Activated CD8-positive, alpha-beta T cell treated with anti-CD3 and anti-CD28 coated beads for 36 hours (primary cell): ENCODE data around the gene DAAM1. TPM values are rescaled to one million over a fixed set of nuclear protein-coding genes. Genes with fewer than 3 reads are reported as not detected.

ENCODE experiments used
- ATAC-seq: fragments of 200-7000 bp; cut with Tn5 transposase; one replicate; pipeline ENCODE4 v1.10.0; 2021; ENCODE audit warnings: mild to moderate bottlenecking, moderate library complexity
- CTCF ChIA-PET: fragments of 350-600 bp; sonication (Branson Sonifier 250); formaldehyde crosslinking; loops from one replicate; lab custom pipeline; 2021; ENCODE audit warnings: antibody characterized with exemption; lab: Charles Lee
- POLR2A ChIA-PET: fragments of 350-600 bp; sonication (Branson Sonifier 250); formaldehyde crosslinking; loops from one replicate; lab custom pipeline; 2021; ENCODE audit warnings: antibody characterized with exemption; lab: Charles Lee
- DNase-seq: peaks from one replicate; pipeline ENCODE4 v3.0.0-alpha.2; 2020
- H3K27ac Mint-ChIP-seq: one replicate; pipeline ENCODE4 v1.8.0; 2021; ENCODE audit warnings: mild to moderate bottlenecking, mixed read lengths
- H3K27me3 Mint-ChIP-seq: one replicate; pipeline ENCODE4 v1.8.0; 2021; ENCODE audit warnings: mixed read lengths
- H3K36me3 Mint-ChIP-seq: one replicate; pipeline ENCODE4 v1.8.0; 2021; ENCODE audit warnings: low read depth, mixed read lengths
- H3K4me1 Mint-ChIP-seq: one replicate; pipeline ENCODE4 v1.8.0; 2021; ENCODE audit warnings: low read depth, mixed read lengths
- H3K4me3 Mint-ChIP-seq: one replicate; pipeline ENCODE4 v1.8.0; 2021; ENCODE audit warnings: mild to moderate bottlenecking, moderate library complexity, mixed read lengths
- H3K9me3 Mint-ChIP-seq: one replicate; pipeline ENCODE4 v1.8.0; 2021; ENCODE audit warnings: mixed read lengths
- CTCF ChIP-seq: fragments of 200-600 bp; IDR thresholded peaks from one replicate; pipeline ENCODE4 v1.8.0; 2022; ENCODE audit warnings: antibody characterized with exemption, mild to moderate bottlenecking
- intact Hi-C: fragments of 100-400 bp; cut with micrococcal nuclease; formaldehyde crosslinking; loops from one replicate; pipeline ENCODE4 v1.10.0; 2022
- total RNA-seq, 2 experiments: library from RNA; stranded (reverse); gene quantifications; one replicate each; pipeline ENCODE4 v1.2.3, GENCODE V29; 2021

Gene DAAM1
- total RNA-seq, 2 experiments from 2014 or later = 7.2 to 9.9 TPM

- Mint-ChIP-seq H3K9me3 (no peaks in the 10 kb centered on the region), H3K27ac (no peak overlapping the region), H3K4me1 (no peaks in the 10 kb centered on the region), H3K4me3 (no peak overlapping the region), H3K27me3 (peaks cover 2% of the 10 kb centered on the region), H3K36me3 (no peaks in the 10 kb centered on the region)
- DNase-seq (no peak), ATAC-seq (no peak)
- ChIA-PET CTCF (interaction anchor here (1.1 kb wide), 1 partner anchor 25 kb away, joined by 4 read pairs; no protein-coding TSS in a partner anchor), POLR2A (no interaction called here)
- TF ChIP-seq CTCF = no peak
- intact Hi-C loops = no loop called here
Measured at GRCh38 chr14:59377991-59378601, 189.6 kb downstream of the DAAM1 start.

DNA sequence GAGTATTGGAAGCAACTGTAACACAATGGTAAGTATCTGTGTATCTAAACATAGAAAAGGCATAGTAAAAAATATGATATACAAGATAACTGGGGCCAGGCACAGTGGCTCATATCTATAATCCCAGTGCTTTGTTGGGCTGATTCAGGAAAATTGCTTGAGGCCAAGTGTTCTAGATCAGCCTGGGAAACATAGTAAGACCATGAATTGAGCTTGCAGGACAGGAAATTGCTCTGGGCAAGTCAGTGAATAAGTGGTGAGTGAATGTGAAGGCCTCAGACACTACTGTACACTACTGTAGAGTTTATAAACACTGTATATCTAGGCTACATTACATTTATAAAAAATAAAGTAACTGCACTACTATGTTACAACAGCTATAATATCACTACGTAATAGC lies 201.5 kb downstream of the DAAM1 start:
- ChIA-PET CTCF (no interaction called here), POLR2A (no interaction called here)
- no peak overlapping the region for H3K4me3 Mint-ChIP-seq
- no peak for TF ChIP-seq CTCF
- H3K4me1 Mint-ChIP-seq = no peaks in the 10 kb centered on the region
- intact Hi-C loops = no loop called here
- no peak for DNase-seq
- no peaks in the 10 kb centered on the region for H3K36me3 Mint-ChIP-seq
- ATAC-seq = no peak
- peaks cover 1% of the 10 kb centered on the region for H3K27me3 Mint-ChIP-seq
- no peak overlapping the region for H3K27ac Mint-ChIP-seq
- H3K9me3 Mint-ChIP-seq = peaks cover 9% of the 10 kb centered on the region

DNA sequence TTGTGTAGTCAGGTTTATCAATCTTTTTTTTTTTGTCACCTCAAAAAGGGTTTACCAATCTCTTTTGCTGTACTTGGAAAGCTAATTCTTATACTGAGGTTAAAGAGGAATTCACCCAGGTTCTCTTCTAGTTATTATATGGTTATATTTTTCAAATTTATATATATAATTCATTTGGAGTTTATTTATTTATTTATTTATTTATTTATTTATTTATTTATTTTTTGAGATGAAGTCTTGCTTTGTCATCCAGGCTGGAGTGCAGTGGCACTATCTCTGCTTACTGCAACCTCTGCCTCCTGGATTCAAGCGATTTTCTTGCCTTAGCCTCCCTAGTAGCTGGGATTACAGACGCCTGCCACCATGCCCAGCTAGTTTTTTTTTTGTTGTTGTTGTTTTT lies 202.9 kb downstream of the DAAM1 start:
- TF ChIP-seq CTCF = no peak
- CTCF ChIA-PET = no interaction called here
- no peak overlapping the region for H3K4me3 Mint-ChIP-seq
- no peak for DNase-seq
- H3K27me3 Mint-ChIP-seq = peaks cover 1% of the 10 kb centered on the region
- POLR2A ChIA-PET = no interaction called here
- no peaks in the 10 kb centered on the region for H3K36me3 Mint-ChIP-seq
- H3K27ac Mint-ChIP-seq = no peak overlapping the region
- no peak for ATAC-seq
- intact Hi-C loops = no loop called here
- no peaks in the 10 kb centered on the region for H3K4me1 Mint-ChIP-seq
- H3K9me3 Mint-ChIP-seq = peaks cover 3% of the 10 kb centered on the region

- Mint-ChIP-seq H3K4me1 (peaks cover 10% of the 10 kb centered on the region), H3K4me3 (no peak overlapping the region), H3K27ac (no peak overlapping the region), H3K27me3 (peaks cover 4% of the 10 kb centered on the region), H3K36me3 (no peaks in the 10 kb centered on the region), H3K9me3 (no peaks in the 10 kb centered on the region)
- no peak for TF ChIP-seq CTCF
- ChIA-PET POLR2A (no interaction called here), CTCF (no interaction called here)
- ATAC-seq = no peak
- DNase-seq = no peak
- intact Hi-C loops = no loop called here
Measured at GRCh38 chr14:59394268-59394667, 205.8 kb downstream of the DAAM1 start.

DNA sequence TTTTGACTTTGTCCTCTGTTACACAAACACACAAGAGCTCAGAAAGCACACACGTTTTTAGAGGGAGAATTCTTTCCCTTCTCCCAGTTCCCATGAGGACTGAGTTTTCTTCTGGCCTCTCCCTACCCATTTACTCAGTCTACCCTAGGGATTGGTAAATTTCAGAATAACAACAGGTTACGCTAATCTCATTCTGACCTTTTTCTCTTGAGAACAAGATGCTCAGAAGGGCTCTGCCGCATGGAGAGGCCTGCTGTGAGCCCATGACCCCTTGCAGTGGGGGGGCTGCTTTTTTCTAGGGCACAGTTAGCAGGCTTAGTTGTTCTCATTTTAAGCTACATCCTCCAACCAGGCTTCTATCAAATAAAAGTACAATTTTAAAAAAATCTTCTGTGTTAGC lies 207.2 kb downstream of the DAAM1 start:
- no peak for TF ChIP-seq CTCF
- ATAC-seq (no peak), DNase-seq (no peak)
- Mint-ChIP-seq H3K27me3 (peaks cover 4% of the 10 kb centered on the region), H3K27ac (no peak overlapping the region), H3K4me3 (no peak overlapping the region), H3K36me3 (no peaks in the 10 kb centered on the region), H3K9me3 (peaks cover under 1% of the 10 kb centered on the region), H3K4me1 (peaks cover 10% of the 10 kb centered on the region)
- ChIA-PET POLR2A (no interaction called here), CTCF (no interaction called here)
- intact Hi-C loops = no loop called here
